GM12878 (cell line): ENCODE results near the gene FBXL7. TPM values are rescaled to one million over a fixed set of nuclear protein-coding genes. Genes with fewer than 3 reads are reported as not detected.

Source experiments
- ATAC-seq: fragments of 200-7000 bp; cut with Tn5 transposase; 3 replicates; pipeline ENCODE4 v1.9.1; 2020; ENCODE audit warnings: mild to moderate bottlenecking, moderate library complexity
- BruUV-seq: library from RNA; stranded (reverse); fragments of 400-500 nt; replicated peaks from 2 replicates; lab custom pipeline; 2021; lab: Mats Ljungman, UMichigan
- CTCF ChIA-PET: fragments of 300-600 bp; sonication (Branson Sonifier 250); formaldehyde crosslinking; extraction: SDS; loops from one replicate; lab custom pipeline; 2021; ENCODE audit warnings: inconsistent platforms; lab: Yijun Ruan, JAX
- POLR2A ChIA-PET: fragments of 350-600 bp; formaldehyde crosslinking; extraction: SDS; loops from one replicate; lab custom pipeline; 2021; ENCODE audit warnings: inconsistent platforms; lab: Charles Lee
- RAD21 ChIA-PET: fragments of 300-600 bp; sonication (Branson Sonifier 250); formaldehyde crosslinking; loops from one replicate; lab custom pipeline; 2023; ENCODE audit warnings: antibody characterized with exemption; ENCODE audit not compliant: unreplicated experiment; lab: Charles Lee
- SMC1A ChIA-PET: fragments of 300-600 bp; sonication (Branson Sonifier 250); formaldehyde crosslinking; loops from one replicate; lab custom pipeline; 2023; ENCODE audit not compliant: unreplicated experiment, uncharacterized antibody; lab: Charles Lee
- DNase-seq: peaks from one replicate; pipeline ENCODE4 v3.0.0-alpha.2; 2011; ENCODE audit warnings: low read depth, low spot score
- FAIRE-seq: peaks from 3 replicates; lab custom pipeline; 2011; peaks lifted over from hg19 to GRCh38; lab: Jason Lieb, UNC
- H2AFZ ChIP-seq: 2 replicates; pipeline ENCODE4 v1.6.0; 2011; ENCODE audit warnings: low read depth, low read length, control low read depth; ENCODE audit not compliant: control insufficient read depth
- H3K27ac ChIP-seq: 2 replicates; pipeline ENCODE4 v1.5.1; 2011; ENCODE audit warnings: control low read depth; ENCODE audit not compliant: control insufficient read depth, insufficient read depth
- H3K27me3 ChIP-seq, 2 experiments: replicated peaks in 1 of 2; 2 replicates each; pipeline versions ENCODE4 v1.6.0 to v1.6.1; 2011; ENCODE audit warnings: low read length in 1 of 2; ENCODE audit not compliant: control insufficient read depth in 2 of 2, insufficient read depth in 2 of 2
- H3K36me3 ChIP-seq, 2 experiments: 2 replicates each; pipeline ENCODE4 v1.5.1; 2011; ENCODE audit warnings: low read length in 1 of 2; ENCODE audit not compliant: control insufficient read depth in 2 of 2, insufficient read depth in 2 of 2
- H3K4me1 ChIP-seq: 2 replicates; pipeline ENCODE4 v1.6.1; 2011; ENCODE audit warnings: mild to moderate bottlenecking, low read length, moderate library complexity, mixed read lengths; ENCODE audit not compliant: control insufficient read depth, insufficient read depth
- H3K4me2 ChIP-seq: 2 replicates; pipeline ENCODE4 v1.6.0; 2011; ENCODE audit warnings: control low read depth; ENCODE audit not compliant: control insufficient read depth, insufficient read depth
- H3K4me3 ChIP-seq: fragments of 200-600 bp; sonication (generic); 2 replicates; pipeline ENCODE4 v1.5.1; 2016
- H3K79me2 ChIP-seq: 2 replicates; pipeline ENCODE4 v1.6.0; 2011; ENCODE audit warnings: low read length; ENCODE audit not compliant: control insufficient read depth, insufficient read depth
- H3K9ac ChIP-seq: 2 replicates; pipeline ENCODE4 v1.8.0; 2011; ENCODE audit warnings: low read length, control low read depth, mixed read lengths; ENCODE audit not compliant: control insufficient read depth, insufficient read depth
- H3K9me3 ChIP-seq: replicated peaks from 3 replicates; pipeline ENCODE4 v1.5.1; 2011; ENCODE audit warnings: mild to moderate bottlenecking, low read length; ENCODE audit not compliant: control insufficient read depth, insufficient read depth
- H4K20me1 ChIP-seq: 2 replicates; pipeline ENCODE4 v1.6.0; 2011; ENCODE audit not compliant: control insufficient read depth, insufficient read depth
- BMI1 ChIP-seq: fragments of 450-650 bp; IDR thresholded peaks from 2 replicates; pipeline ENCODE4 v1.6.1; 2016; ENCODE audit warnings: mild to moderate bottlenecking, moderate library complexity, borderline replicate concordance
- CHD4 ChIP-seq: fragments of 200-600 bp; sonication (generic); IDR thresholded peaks from 2 replicates; pipeline ENCODE4 v1.6.1; 2016; ENCODE audit warnings: mild to moderate bottlenecking
- DPF2 ChIP-seq: fragments of 450-650 bp; IDR thresholded peaks from 2 replicates; pipeline ENCODE4 v1.6.1; 2017; ENCODE audit warnings: mild to moderate bottlenecking
- ETV6 ChIP-seq, 2 experiments: fragments of 450-650 bp in 1 of 2; IDR thresholded peaks in 1 of 2; conservative IDR thresholded peaks in 1 of 2; 2 replicates each; pipeline ENCODE4 v1.6.1; 2014; ENCODE audit warnings: antibody characterized with exemption in 1 of 2, borderline replicate concordance in 1 of 2, low read depth in 1 of 2, mild to moderate bottlenecking in 1 of 2, moderate library complexity in 1 of 2
- IKZF1 ChIP-seq: fragments of 450-650 bp; conservative IDR thresholded peaks from 2 replicates; pipeline ENCODE4 v1.6.1; 2017; ENCODE audit warnings: antibody characterized with exemption, mild to moderate bottlenecking
- JUND ChIP-seq: IDR thresholded peaks from 2 replicates; pipeline ENCODE4 v1.6.1; 2012; ENCODE audit warnings: low read depth, mild to moderate bottlenecking, low read length, improper control_type of control experiment, moderate library complexity
- POU2F2 ChIP-seq: IDR thresholded peaks from 3 replicates; pipeline ENCODE4 v1.6.1; 2011; ENCODE audit warnings: low read depth, mild to moderate bottlenecking, low read length, borderline replicate concordance
- RAD21 ChIP-seq: IDR thresholded peaks from 2 replicates; pipeline ENCODE4 v1.6.1; 2011; ENCODE audit warnings: mild to moderate bottlenecking, low read depth, low read length, moderate library complexity; ENCODE audit not compliant: insufficient read depth
- RELA ChIP-seq: fragments of 450-650 bp; IDR thresholded peaks from 2 replicates; pipeline ENCODE4 v1.8.0; 2014; ENCODE audit warnings: borderline replicate concordance; ENCODE audit not compliant: partially characterized antibody
- SMC3 ChIP-seq: IDR thresholded peaks from 2 replicates; pipeline ENCODE4 v1.6.1; 2011; ENCODE audit warnings: low read length, improper control_type of control experiment, borderline replicate concordance
- WGBS: methylation state at CpG from one replicate; pipeline ENCODE4 v1.1.6; 2016; ENCODE audit warnings: low lambda C conversion rate; ENCODE audit not compliant: insufficient replicate concordance, insufficient coverage; ENCODE audit errors: missing lambda C conversion rate; 5-methylcytosine and 5-hydroxymethylcytosine counted together
- in situ Hi-C: fragments of 300-500 bp; cut with MboI; formaldehyde crosslinking; loops from 9 replicates; pipeline ENCODE4 v1.14.3; 2018; ENCODE audit warnings: mixed read lengths
- intact Hi-C: fragments of 100-400 bp; cut with micrococcal nuclease; formaldehyde crosslinking; loops from one replicate; pipeline ENCODE4 v1.14.2; 2022; ENCODE audit not compliant: unreplicated experiment
- polyA plus RNA-seq, 11 experiments: library from polyadenylated mRNA; depleted of rRNA in 4 of 11; unstranded in 6 of 11; stranded (reverse) in 5 of 11; fragments of >200 nt; fragmentation: Nextera tagmentation in 4 of 11; fragmentation: Illumina TruSeq in 1 of 11; extraction: Ambion mirVana in 4 of 11; extraction: Trizol in 1 of 11; gene quantifications; 1 replicate in 1 of 11; 2 replicates in 10 of 11; pipeline versions ENCODE4 v1.2.1 to v1.2.3, GENCODE V29; 2011 to 2016; ENCODE audit warnings: inconsistent platforms in 2 of 11, missing spikeins in 2 of 11, low read depth in 1 of 11
- total RNA-seq, 4 experiments: library from RNA; depleted of rRNA in 3 of 4; stranded (reverse); fragments of >200 nt in 3 of 4; fragmentation: Illumina TruSeq in 1 of 4; extraction: Trizol in 1 of 4; gene quantifications; 2 replicates each; pipeline versions ENCODE4 v1.2.1 to v1.2.3, GENCODE V29; 2013 to 2021
- TF ChIP-seq, protein P1 (sequence below): fragments of 450-650 bp; IDR thresholded peaks from 2 replicates; pipeline ENCODE4 v1.6.1; 2018; ENCODE audit warnings: mild to moderate bottlenecking, low read depth, moderate library complexity; ENCODE audit not compliant: partially characterized antibody
- TF ChIP-seq, protein P2 (sequence below): fragments of 450-650 bp; IDR thresholded peaks from 2 replicates; pipeline ENCODE4 v1.6.1; 2016; ENCODE audit warnings: mild to moderate bottlenecking, moderate library complexity, borderline replicate concordance
- TF ChIP-seq, protein P3 (sequence below): fragments of 450-650 bp; IDR thresholded peaks from 2 replicates; pipeline ENCODE4 v1.6.1; 2018; ENCODE audit warnings: borderline replicate concordance, mild to moderate bottlenecking; ENCODE audit not compliant: partially characterized antibody

The FBXL7 gene
- total and polyA plus RNA-seq, 10 of the 15 experiments (the other 5 are each of a cell fraction or from before 2014, with no cell fraction given): 0.03 to 0.44 (median 0.16) TPM

DNA sequence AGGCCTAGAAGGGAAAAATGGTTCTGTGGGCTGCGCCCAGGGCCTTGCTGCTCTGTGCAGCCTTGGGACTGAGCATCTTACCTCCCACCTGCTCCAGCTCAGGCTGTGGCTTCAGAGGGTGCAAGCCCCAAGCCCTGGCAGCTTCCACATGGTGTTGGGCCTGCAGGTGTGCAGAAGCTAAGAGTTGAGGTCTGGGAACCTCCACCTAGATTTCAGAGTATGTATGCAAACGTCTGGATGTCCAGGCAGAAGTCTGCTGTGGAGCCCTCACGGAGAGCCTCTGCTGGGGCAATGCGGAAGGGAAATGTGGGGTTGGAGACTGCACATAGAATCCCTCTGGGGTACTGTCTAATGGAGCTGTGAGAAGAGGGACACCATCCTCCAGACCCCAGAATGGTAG is 36.0 kb downstream of the FBXL7 start (continued):
- TF ChIP-seq, protein P1, sequence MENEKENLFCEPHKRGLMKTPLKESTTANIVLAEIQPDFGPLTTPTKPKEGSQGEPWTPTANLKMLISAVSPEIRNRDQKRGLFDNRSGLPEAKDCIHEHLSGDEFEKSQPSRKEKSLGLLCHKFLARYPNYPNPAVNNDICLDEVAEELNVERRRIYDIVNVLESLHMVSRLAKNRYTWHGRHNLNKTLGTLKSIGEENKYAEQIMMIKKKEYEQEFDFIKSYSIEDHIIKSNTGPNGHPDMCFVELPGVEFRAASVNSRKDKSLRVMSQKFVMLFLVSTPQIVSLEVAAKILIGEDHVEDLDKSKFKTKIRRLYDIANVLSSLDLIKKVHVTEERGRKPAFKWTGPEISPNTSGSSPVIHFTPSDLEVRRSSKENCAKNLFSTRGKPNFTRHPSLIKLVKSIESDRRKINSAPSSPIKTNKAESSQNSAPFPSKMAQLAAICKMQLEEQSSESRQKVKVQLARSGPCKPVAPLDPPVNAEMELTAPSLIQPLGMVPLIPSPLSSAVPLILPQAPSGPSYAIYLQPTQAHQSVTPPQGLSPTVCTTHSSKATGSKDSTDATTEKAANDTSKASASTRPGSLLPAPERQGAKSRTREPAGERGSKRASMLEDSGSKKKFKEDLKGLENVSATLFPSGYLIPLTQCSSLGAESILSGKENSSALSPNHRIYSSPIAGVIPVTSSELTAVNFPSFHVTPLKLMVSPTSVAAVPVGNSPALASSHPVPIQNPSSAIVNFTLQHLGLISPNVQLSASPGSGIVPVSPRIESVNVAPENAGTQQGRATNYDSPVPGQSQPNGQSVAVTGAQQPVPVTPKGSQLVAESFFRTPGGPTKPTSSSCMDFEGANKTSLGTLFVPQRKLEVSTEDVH: no peak

DNA sequence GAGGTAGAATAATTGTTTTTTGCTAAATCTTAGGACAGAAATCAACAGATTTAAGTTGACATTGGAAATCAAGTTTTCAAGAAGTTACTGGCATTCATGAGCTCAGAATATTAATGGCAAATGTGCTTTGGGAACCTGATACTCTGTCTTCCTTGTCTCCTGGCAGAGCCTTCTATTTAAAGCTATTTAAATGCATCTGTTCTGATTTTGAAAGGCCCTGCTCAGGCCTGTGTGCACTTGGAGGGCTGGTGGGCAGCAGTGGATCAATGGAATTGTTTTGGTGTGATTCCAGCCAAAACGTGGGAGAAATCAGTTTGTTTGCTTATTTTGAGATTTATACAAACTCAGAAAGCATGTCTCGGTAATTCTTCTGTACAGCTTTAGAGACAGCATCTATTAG is 38.5 kb downstream of the FBXL7 start:
- Histone ChIP-seq H3K4me3 (no peak overlapping the region), H3K27me3 (no peaks in the 10 kb centered on the region), H3K36me3 (no peaks in the 10 kb centered on the region), H3K27ac (no peak overlapping the region), H3K9me3 (no peaks in the 10 kb centered on the region), H3K4me1 (no peaks in the 10 kb centered on the region), H3K79me2 (no peaks in the 10 kb centered on the region), H3K4me2 (no peak overlapping the region), H2AFZ (no peak overlapping the region), H4K20me1 (no peaks in the 10 kb centered on the region), H3K9ac (no peak overlapping the region)
- WGBS: 37% methylated on average over 2 of the region's 2 CpGs
- POLR2A ChIA-PET: no interaction called here
- FAIRE-seq: no peak
- no TSS peak for BruUV-seq
- intact Hi-C loops: no loop called here
- CTCF ChIA-PET: no interaction called here
- SMC1A ChIA-PET: interaction anchor here (1.2 to 1.4 kb wide), 2 partner anchors 11 to 248 kb away, joined by 3 to 5 read pairs; no protein-coding TSS in a partner anchor
- DNase-seq: no peak
- in situ Hi-C loops: no loop called here
- RAD21 ChIA-PET: no interaction called here
- no peak for ATAC-seq
- TF ChIP-seq, protein P2, sequence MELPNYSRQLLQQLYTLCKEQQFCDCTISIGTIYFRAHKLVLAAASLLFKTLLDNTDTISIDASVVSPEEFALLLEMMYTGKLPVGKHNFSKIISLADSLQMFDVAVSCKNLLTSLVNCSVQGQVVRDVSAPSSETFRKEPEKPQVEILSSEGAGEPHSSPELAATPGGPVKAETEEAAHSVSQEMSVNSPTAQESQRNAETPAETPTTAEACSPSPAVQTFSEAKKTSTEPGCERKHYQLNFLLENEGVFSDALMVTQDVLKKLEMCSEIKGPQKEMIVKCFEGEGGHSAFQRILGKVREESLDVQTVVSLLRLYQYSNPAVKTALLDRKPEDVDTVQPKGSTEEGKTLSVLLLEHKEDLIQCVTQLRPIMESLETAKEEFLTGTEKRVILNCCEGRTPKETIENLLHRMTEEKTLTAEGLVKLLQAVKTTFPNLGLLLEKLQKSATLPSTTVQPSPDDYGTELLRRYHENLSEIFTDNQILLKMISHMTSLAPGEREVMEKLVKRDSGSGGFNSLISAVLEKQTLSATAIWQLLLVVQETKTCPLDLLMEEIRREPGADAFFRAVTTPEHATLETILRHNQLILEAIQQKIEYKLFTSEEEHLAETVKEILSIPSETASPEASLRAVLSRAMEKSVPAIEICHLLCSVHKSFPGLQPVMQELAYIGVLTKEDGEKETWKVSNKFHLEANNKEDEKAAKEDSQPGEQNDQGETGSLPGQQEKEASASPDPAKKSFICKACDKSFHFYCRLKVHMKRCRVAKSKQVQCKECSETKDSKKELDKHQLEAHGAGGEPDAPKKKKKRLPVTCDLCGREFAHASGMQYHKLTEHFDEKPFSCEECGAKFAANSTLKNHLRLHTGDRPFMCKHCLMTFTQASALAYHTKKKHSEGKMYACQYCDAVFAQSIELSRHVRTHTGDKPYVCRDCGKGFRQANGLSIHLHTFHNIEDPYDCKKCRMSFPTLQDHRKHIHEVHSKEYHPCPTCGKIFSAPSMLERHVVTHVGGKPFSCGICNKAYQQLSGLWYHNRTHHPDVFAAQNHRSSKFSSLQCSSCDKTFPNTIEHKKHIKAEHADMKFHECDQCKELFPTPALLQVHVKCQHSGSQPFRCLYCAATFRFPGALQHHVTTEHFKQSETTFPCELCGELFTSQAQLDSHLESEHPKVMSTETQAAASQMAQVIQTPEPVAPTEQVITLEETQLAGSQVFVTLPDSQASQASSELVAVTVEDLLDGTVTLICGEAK: no peak
- TF ChIP-seq DPF2 (no peak), CHD4 (no peak), RAD21 (no peak), POU2F2 (no peak), SMC3 (no peak), RELA (no peak), JUND (no peak), ETV6 (conservative IDR thresholded peaks at IDR 0.05 in 1 of 2, IDR thresholded peaks at IDR 0.05 in 1 of 2; ENCODE audit: borderline replicate concordance in 1 of 2, low read depth in 1 of 2) (no peak), IKZF1 (no peak), BMI1 (no peak)
- TF ChIP-seq, protein P3, sequence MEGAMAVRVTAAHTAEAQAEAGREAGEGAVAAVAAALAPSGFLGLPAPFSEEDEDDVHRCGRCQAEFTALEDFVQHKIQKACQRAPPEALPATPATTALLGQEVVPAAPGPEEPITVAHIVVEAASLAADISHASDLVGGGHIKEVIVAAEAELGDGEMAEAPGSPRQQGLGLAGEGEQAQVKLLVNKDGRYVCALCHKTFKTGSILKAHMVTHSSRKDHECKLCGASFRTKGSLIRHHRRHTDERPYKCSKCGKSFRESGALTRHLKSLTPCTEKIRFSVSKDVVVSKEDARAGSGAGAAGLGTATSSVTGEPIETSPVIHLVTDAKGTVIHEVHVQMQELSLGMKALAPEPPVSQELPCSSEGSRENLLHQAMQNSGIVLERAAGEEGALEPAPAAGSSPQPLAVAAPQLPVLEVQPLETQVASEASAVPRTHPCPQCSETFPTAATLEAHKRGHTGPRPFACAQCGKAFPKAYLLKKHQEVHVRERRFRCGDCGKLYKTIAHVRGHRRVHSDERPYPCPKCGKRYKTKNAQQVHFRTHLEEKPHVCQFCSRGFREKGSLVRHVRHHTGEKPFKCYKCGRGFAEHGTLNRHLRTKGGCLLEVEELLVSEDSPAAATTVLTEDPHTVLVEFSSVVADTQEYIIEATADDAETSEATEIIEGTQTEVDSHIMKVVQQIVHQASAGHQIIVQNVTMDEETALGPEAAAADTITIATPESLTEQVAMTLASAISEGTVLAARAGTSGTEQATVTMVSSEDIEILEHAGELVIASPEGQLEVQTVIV: no peak
